Astrocyte (in vitro differentiated cells and primary cell): ENCODE measurements around the gene PLCH2. TPM values are rescaled to one million over a fixed set of nuclear protein-coding genes. Genes with fewer than 3 reads are reported as not detected.

Experiments
- DNase-seq: peaks from one replicate; pipeline ENCODE4 v3.0.0-alpha.2; 2010; ENCODE audit warnings: low read depth
- FAIRE-seq: peaks from 2 replicates; lab custom pipeline; 2011; peaks lifted over from hg19 to GRCh38; lab: Jason Lieb, UNC
- H2AFZ ChIP-seq: 2 replicates; pipeline ENCODE4 v1.6.0; 2012; ENCODE audit warnings: low read depth, low read length, inconsistent platforms
- H3K27ac ChIP-seq: 2 replicates; pipeline ENCODE4 v1.5.1; 2011; ENCODE audit warnings: low read depth, low read length, inconsistent platforms
- H3K27me3 ChIP-seq: 2 replicates; pipeline ENCODE4 v1.6.0; 2011; ENCODE audit warnings: low read length, inconsistent platforms; ENCODE audit not compliant: insufficient read depth
- H3K36me3 ChIP-seq: 2 replicates; pipeline ENCODE4 v1.5.1; 2011; ENCODE audit warnings: low read length, inconsistent platforms; ENCODE audit not compliant: insufficient read depth
- H3K4me1 ChIP-seq: 2 replicates; pipeline ENCODE4 v1.5.1; 2011; ENCODE audit warnings: low read length, inconsistent platforms; ENCODE audit not compliant: insufficient read depth
- H3K4me2 ChIP-seq: 2 replicates; pipeline ENCODE4 v1.6.0; 2012; ENCODE audit warnings: low read length, inconsistent platforms
- H3K4me3 ChIP-seq: 2 replicates; pipeline ENCODE4 v1.5.1; 2011; ENCODE audit warnings: low read depth, mild to moderate bottlenecking, low read length, inconsistent platforms; ENCODE audit not compliant: insufficient read depth
- H3K79me2 ChIP-seq: 2 replicates; pipeline ENCODE4 v1.6.0; 2012; ENCODE audit warnings: mild to moderate bottlenecking, low read length, inconsistent platforms; ENCODE audit not compliant: insufficient read depth
- H3K9ac ChIP-seq: 2 replicates; pipeline ENCODE4 v1.6.0; 2012; ENCODE audit warnings: mild to moderate bottlenecking, low read length, inconsistent platforms
- H3K9me3 ChIP-seq: 2 replicates; pipeline ENCODE4 v1.5.1; 2012; ENCODE audit warnings: low read depth, mild to moderate bottlenecking, low read length, inconsistent platforms; ENCODE audit not compliant: insufficient read depth
- H4K20me1 ChIP-seq: 2 replicates; pipeline ENCODE4 v1.6.0; 2012; ENCODE audit warnings: low read length, inconsistent platforms; ENCODE audit not compliant: insufficient read depth
- H3K27ac Mint-ChIP-seq: one replicate; pipeline ENCODE4 v1.8.0; 2021; ENCODE audit warnings: mild to moderate bottlenecking, mixed read lengths; ENCODE audit not compliant: unreplicated experiment
- H3K27me3 Mint-ChIP-seq: one replicate; pipeline ENCODE4 v1.8.0; 2021; ENCODE audit warnings: low read depth, mixed read lengths; ENCODE audit not compliant: unreplicated experiment
- H3K36me3 Mint-ChIP-seq: one replicate; pipeline ENCODE4 v1.8.0; 2021; ENCODE audit warnings: low read depth, mixed read lengths; ENCODE audit not compliant: unreplicated experiment
- H3K4me1 Mint-ChIP-seq: one replicate; pipeline ENCODE4 v1.8.0; 2021; ENCODE audit warnings: low read depth, mixed read lengths; ENCODE audit not compliant: unreplicated experiment
- H3K4me3 Mint-ChIP-seq: one replicate; pipeline ENCODE4 v1.8.0; 2021; ENCODE audit warnings: mild to moderate bottlenecking, moderate library complexity, mixed read lengths; ENCODE audit not compliant: unreplicated experiment
- H3K9me3 Mint-ChIP-seq: one replicate; pipeline ENCODE4 v1.8.0; 2021; ENCODE audit warnings: mild to moderate bottlenecking, mixed read lengths; ENCODE audit not compliant: unreplicated experiment
- CTCF ChIP-seq: IDR thresholded peaks from 2 replicates; pipeline ENCODE4 v1.5.1; 2011; ENCODE audit warnings: low read depth, mild to moderate bottlenecking, inconsistent platforms, low read length, moderate library complexity; ENCODE audit not compliant: insufficient read depth
- EZH2 ChIP-seq: IDR thresholded peaks from 2 replicates; pipeline ENCODE4 v1.6.1; 2012; ENCODE audit warnings: mild to moderate bottlenecking, low read length, inconsistent platforms; ENCODE audit not compliant: insufficient read depth
- total RNA-seq: library from RNA; stranded (reverse); gene quantifications from 2 replicates; pipeline ENCODE4 v1.2.1, GENCODE V29; 2021

PLCH2 gene
- total RNA-seq, 1 donor from 2014 or later: 2.0 TPM

GRCh38 chr1:2519029-2519685, 43.1 kb downstream of the PLCH2 start:
- peaks cover 53% of the 10 kb centered on the region for H4K20me1 ChIP-seq
- no peak for FAIRE-seq
- Mint-ChIP-seq H3K4me3 (no peak overlapping the region), H3K27me3 (no peaks in the 10 kb centered on the region), H3K4me1 (peaks cover 8% of the 10 kb centered on the region), H3K9me3 (no peaks in the 10 kb centered on the region), H3K36me3 (peaks cover 5% of the 10 kb centered on the region), H3K27ac (no peak overlapping the region)
- no peak overlapping the region for H2AFZ ChIP-seq
- no peak overlapping the region for H3K4me3 ChIP-seq
- DNase-seq: no peak
- no peak overlapping the region for H3K27ac ChIP-seq
- TF ChIP-seq EZH2 (no peak), CTCF (no peak)
- H3K9me3 ChIP-seq: no peaks in the 10 kb centered on the region
- peaks cover 3% of the 10 kb centered on the region for H3K36me3 ChIP-seq
- peaks cover 13% of the 10 kb centered on the region for H3K4me1 ChIP-seq
- H3K27me3 ChIP-seq: no peaks in the 10 kb centered on the region
- no peak overlapping the region for H3K9ac ChIP-seq
- H3K79me2 ChIP-seq: peaks cover 37% of the 10 kb centered on the region
- no peak overlapping the region for H3K4me2 ChIP-seq

GRCh38 chr1:2519729-2520128, 43.6 kb downstream of the PLCH2 start:
- no peak for FAIRE-seq
- H3K79me2 ChIP-seq: peaks cover 42% of the 10 kb centered on the region
- H3K27me3 ChIP-seq: no peaks in the 10 kb centered on the region
- Mint-ChIP-seq H3K27me3 (no peaks in the 10 kb centered on the region), H3K9me3 (no peaks in the 10 kb centered on the region), H3K4me1 (peaks cover 9% of the 10 kb centered on the region), H3K36me3 (peaks cover 5% of the 10 kb centered on the region), H3K4me3 (no peak overlapping the region), H3K27ac (no peak overlapping the region)
- H3K9ac ChIP-seq: no peak overlapping the region
- peaks cover 59% of the 10 kb centered on the region for H4K20me1 ChIP-seq
- no peak overlapping the region for H3K4me3 ChIP-seq
- H3K27ac ChIP-seq: no peak overlapping the region
- H3K9me3 ChIP-seq: no peaks in the 10 kb centered on the region
- H2AFZ ChIP-seq: no peak overlapping the region
- H3K36me3 ChIP-seq: peaks cover 3% of the 10 kb centered on the region
- TF ChIP-seq CTCF (no peak), EZH2 (no peak)
- peaks cover 17% of the 10 kb centered on the region for H3K4me1 ChIP-seq
- no peak overlapping the region for H3K4me2 ChIP-seq
- DNase-seq: no peak

GRCh38 chr1:2520206-2520605, 44.1 kb downstream of the PLCH2 start:
- Mint-ChIP-seq H3K4me3 (no peak overlapping the region), H3K9me3 (no peaks in the 10 kb centered on the region), H3K36me3 (peaks cover 5% of the 10 kb centered on the region), H3K27ac (no peak overlapping the region), H3K27me3 (no peaks in the 10 kb centered on the region), H3K4me1 (peaks cover 14% of the 10 kb centered on the region)
- peaks cover 62% of the 10 kb centered on the region for H4K20me1 ChIP-seq
- H3K4me2 ChIP-seq: no peak overlapping the region
- peaks cover 47% of the 10 kb centered on the region for H3K79me2 ChIP-seq
- peaks cover 3% of the 10 kb centered on the region for H3K36me3 ChIP-seq
- H3K27ac ChIP-seq: no peak overlapping the region
- H3K9ac ChIP-seq: no peak overlapping the region
- DNase-seq (no peak), FAIRE-seq (no peak)
- H3K27me3 ChIP-seq: no peaks in the 10 kb centered on the region
- no peak overlapping the region for H3K4me3 ChIP-seq
- TF ChIP-seq CTCF: no peak
- TF ChIP-seq EZH2: no peak
- H3K4me1 ChIP-seq: peaks cover 22% of the 10 kb centered on the region
- H3K9me3 ChIP-seq: no peaks in the 10 kb centered on the region
- H2AFZ ChIP-seq: no peak overlapping the region
